Activated CD4-positive, alpha-beta memory T cell treated with anti-CD3 and anti-CD28 coated beads, Interleukin-2, amount 10 ng/mL, durations not matched to agents 7 days and 5 days (primary cell): ENCODE data around the gene MRPL10. TPM values are rescaled to one million over a fixed set of nuclear protein-coding genes. Genes with fewer than 3 reads are reported as not detected.
"Not testable (repeated sequence)": the region's sequence is repeated elsewhere in the genome, so short reads cannot be mapped to it uniquely, and the experiment has no call there.

ENCODE experiments used
- CTCF ChIA-PET: fragments of 350-600 bp; sonication (Branson Sonifier 250); formaldehyde crosslinking; loops from one replicate; lab custom pipeline; 2021; ENCODE audit warnings: antibody characterized with exemption, inconsistent platforms; lab: Charles Lee
- POLR2A ChIA-PET: fragments of 350-600 bp; sonication (Branson Sonifier 250); formaldehyde crosslinking; loops from one replicate; lab custom pipeline; 2021; ENCODE audit warnings: antibody characterized with exemption; lab: Charles Lee
- DNase-seq: peaks from one replicate; pipeline ENCODE4 v3.0.0-alpha.2; 2020
- H3K27ac Mint-ChIP-seq: one replicate; pipeline ENCODE4 v1.8.0; 2021; ENCODE audit warnings: mild to moderate bottlenecking, mixed read lengths
- H3K27me3 Mint-ChIP-seq: one replicate; pipeline ENCODE4 v1.8.0; 2021; ENCODE audit warnings: mixed read lengths
- H3K36me3 Mint-ChIP-seq: one replicate; pipeline ENCODE4 v1.8.0; 2021; ENCODE audit warnings: low read depth, mixed read lengths
- H3K4me1 Mint-ChIP-seq: one replicate; pipeline ENCODE4 v1.8.0; 2021; ENCODE audit warnings: mixed read lengths
- H3K4me3 Mint-ChIP-seq: one replicate; pipeline ENCODE4 v1.8.0; 2021; ENCODE audit warnings: mild to moderate bottlenecking, mixed read lengths
- H3K9me3 Mint-ChIP-seq: one replicate; pipeline ENCODE4 v1.8.0; 2021; ENCODE audit warnings: mixed read lengths
- total RNA-seq, 2 experiments: library from RNA; stranded (reverse); gene quantifications; one replicate each; pipeline ENCODE4 v1.2.3, GENCODE V29; 2021

MRPL10 gene
- total RNA-seq, 2 experiments from 2014 or later = 91.5 to 95.7 TPM

DNA sequence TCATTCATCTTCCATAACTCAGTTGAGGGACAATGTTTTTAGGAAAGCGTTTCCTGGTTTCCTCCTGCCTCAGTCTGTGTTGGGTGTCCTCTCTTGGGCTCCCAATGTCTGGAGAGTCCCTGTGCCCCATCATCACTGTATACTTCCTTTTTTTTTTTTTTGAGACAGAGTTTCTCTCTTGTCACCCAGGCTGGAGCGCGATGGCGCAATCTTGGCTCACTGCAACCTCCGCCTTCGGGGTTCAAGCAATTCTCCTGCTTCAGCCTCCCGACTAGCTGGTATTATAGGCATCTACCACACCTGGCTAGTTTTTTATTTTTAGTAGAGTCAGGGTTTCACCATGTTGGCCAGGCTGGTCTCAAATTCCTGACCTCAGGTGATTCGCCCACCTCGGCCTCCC is 57.7 kb downstream of the MRPL10 start:
- H3K4me3 Mint-ChIP-seq, H3K27ac Mint-ChIP-seq, H3K4me1 Mint-ChIP-seq, POLR2A ChIA-PET, H3K36me3 Mint-ChIP-seq, H3K9me3 Mint-ChIP-seq, DNase-seq: not testable (repeated sequence)
- H3K27me3 Mint-ChIP-seq = peaks cover 45% of the 10 kb centered on the region
- CTCF ChIA-PET = interaction anchor here (0.8 kb wide), 1 partner anchor 12 kb away, joined by 3 read pairs; no protein-coding TSS in a partner anchor

Other genes starting within 250 kb of the MRPL10 start
- gene KPNB1, start 181.6 kb downstream of the MRPL10 start, total RNA-seq = 100 to 1,000 TPM; 329 to 334 TPM
- 1 to 10 TPM; 7.0 TPM for gene TBKBP1, start 137.4 kb downstream of the MRPL10 start, total RNA-seq
- 10 to 100 TPM; 58.3 to 61.1 TPM for gene TBX21, start 98.3 kb downstream of the MRPL10 start, total RNA-seq
- 10 to 100 TPM; 33.2 to 36.1 TPM for gene OSBPL7, start 9.7 kb downstream of the MRPL10 start, total RNA-seq
- under 1 TPM; 0.45 to 0.53 TPM for gene LRRC46, start 129 bp upstream of the MRPL10 start, total RNA-seq
- gene SCRN2, start 9.7 kb upstream of the MRPL10 start, total RNA-seq = 10 to 100 TPM; 29.1 to 29.8 TPM
- gene SP6, start 19.6 kb upstream of the MRPL10 start, total RNA-seq = under 1 TPM; 0.10 to 0.15 TPM
- gene SP2, start 64.7 kb upstream of the MRPL10 start, total RNA-seq = 10 to 100 TPM; 24.6 to 25.6 TPM
- 10 to 100 TPM; 24.6 to 25.1 TPM for gene PNPO, start 110.0 kb upstream of the MRPL10 start, total RNA-seq
- gene PRR15L, start 126.3 kb upstream of the MRPL10 start, total RNA-seq = not detected
- gene CDK5RAP3, start 139.6 kb upstream of the MRPL10 start, total RNA-seq = 100 to 1,000 TPM; 194 to 205 TPM
- gene COPZ2, start 206.3 kb upstream of the MRPL10 start, total RNA-seq = 10 to 100 TPM in 1 of 2 experiments, 1 to 10 TPM in 1; 7.4 to 11.5 TPM
- 10 to 100 TPM; 69.4 to 70.2 TPM for gene NFE2L1, start 216.8 kb upstream of the MRPL10 start, total RNA-seq